Heart right ventricle (tissue), 16 donors: Measurements from ENCODE around the gene MAP7D1. TPM values are rescaled to one million over a fixed set of nuclear protein-coding genes. Genes with fewer than 3 reads are reported as not detected.

Source experiments
- ATAC-seq, 8 donors: fragments of 200-7000 bp; cut with Tn5 transposase; one replicate each; pipeline ENCODE4 v1.9.1; 2020; ENCODE audit warnings: mild to moderate bottlenecking in 8 of 8, moderate library complexity in 8 of 8, moderate number of reproducible peaks in 1 of 8
- DNase-seq, 2 donors: peaks; one replicate each; pipeline ENCODE4 v3.0.0-alpha.2; 2020
- H3K27ac ChIP-seq, 10 donors: fragments of 200-600 bp; sonication (generic) in 2 of 10; one replicate each; pipeline versions ENCODE4 v1.5.0 to v1.8.0; 2020 to 2022; ENCODE audit warnings: mild to moderate bottlenecking in 3 of 10
- H3K27me3 ChIP-seq, 7 donors: fragments of 200-600 bp; one replicate each; pipeline ENCODE4 v1.8.0; 2021 to 2022; ENCODE audit warnings: mild to moderate bottlenecking in 2 of 7
- H3K36me3 ChIP-seq, 9 donors: fragments of 200-600 bp; sonication (generic) in 1 of 9; one replicate each; pipeline versions ENCODE4 v1.5.0 to v1.8.0; 2020 to 2022; ENCODE audit warnings: mild to moderate bottlenecking in 2 of 9
- H3K4me1 ChIP-seq, 9 donors: fragments of 200-600 bp; sonication (generic) in 1 of 9; one replicate each; pipeline versions ENCODE4 v1.5.0 to v1.8.0; 2020 to 2022; ENCODE audit warnings: mild to moderate bottlenecking in 4 of 9
- H3K4me3 ChIP-seq, 10 donors: fragments of 200-600 bp; sonication (generic) in 2 of 10; one replicate each; pipeline versions ENCODE4 v1.5.0 to v1.8.0; 2020 to 2022; ENCODE audit warnings: mild to moderate bottlenecking in 7 of 10, moderate library complexity in 2 of 10
- H3K9me3 ChIP-seq, 11 donors: fragments of 200-600 bp in 10 of 11; sonication (generic) in 2 of 11; one replicate each; pipeline versions ENCODE4 v1.5.0 to v1.8.0; 2013 to 2022; ENCODE audit warnings: mild to moderate bottlenecking in 2 of 11, control low read depth in 1 of 11, moderate library complexity in 1 of 11
- WGBS, 2 donors: extraction: QIAGEN DNeasy Blood & Tissue Kit; methylation state at CpG; one replicate each; pipeline ENCODE4 v1.1.7; 2013; ENCODE audit warnings: inconsistent platforms in 1 of 2; 5-methylcytosine and 5-hydroxymethylcytosine counted together
- intact Hi-C, 10 donors: fragments of 100-400 bp; cut with DNase I; formaldehyde crosslinking; loops; one replicate each; pipeline versions ENCODE4 v1.11.1 to v1.14.2; 2022
- polyA plus RNA-seq, 2 donors: library from polyadenylated mRNA; stranded (reverse); fragments of 200-250 nt; gene quantifications; one replicate each; pipeline ENCODE4 v1.2.3, GENCODE V29; 2013
- total RNA-seq, 10 donors: library from RNA; stranded (reverse); fragmentation: NEBNext Ultra II Directional in 3 of 10; extraction: Animal tissue kit (Norgen Biotek cat#: 25700) in 3 of 10; gene quantifications; one replicate each; pipeline versions ENCODE4 v1.2.1 to v1.2.4, GENCODE V29; 2021 to 2023
- TF ChIP-seq, protein P1 (sequence below), 9 donors: fragments of 200-600 bp; sonication (generic) in 2 of 9; IDR thresholded peaks; one replicate each; pipeline versions ENCODE4 v1.5.0 to v1.8.0; 2021 to 2022; ENCODE audit warnings: antibody characterized with exemption in 9 of 9, mild to moderate bottlenecking in 5 of 9, moderate library complexity in 1 of 9
- donor health status: Arrhythmogenic right ventricular cardiomyopathy.
- donor health status: ischemic (EF 13 %, LVEDD 7.1; RV severe dilation, severe dysfunction).
- donor health status: healthy with polysubstance abuse.
- donor health status: DM: no; HTN: yes; CAD: no.
- donor health status: DM: no; HTN: no; CAD: no.
- donor health status: ischemic (EF 25% LVEDD 6.9; RV normal size, moderate dysfunction).
- donor health status: ischemic (EF 25% LVEDD 5.7; RV mildly dilated, moderate dysfunction).
- donor health status: healthy.
- donor health status: DM: yes; HTN: yes; CAD: no.
- donor health status: Ischemic cardiomyopathy.
- donor health status: ischemic (EF 35%, LVEDD 5.7; RV mildly dilated, moderate dysfunction).
- donor health status: nonischemic (EF 11% LVEDD 7.7; RV severe dilation, severe dysfunction).
- donor health status: DM: yes; HTN: yes; CAD: no.
- donor health status: PGD.
- donor health status: ischemic (EF 29% LVEDD 5.4; RV normal size, mild dysfunction).
- donor health status: nonischemic (EF 23%, LVEDD 6.1; RV moderate dilation, normal function).

Gene MAP7D1
- total and polyA plus RNA-seq, 12 donors: 176 to 364 (median 320) TPM

DNA sequence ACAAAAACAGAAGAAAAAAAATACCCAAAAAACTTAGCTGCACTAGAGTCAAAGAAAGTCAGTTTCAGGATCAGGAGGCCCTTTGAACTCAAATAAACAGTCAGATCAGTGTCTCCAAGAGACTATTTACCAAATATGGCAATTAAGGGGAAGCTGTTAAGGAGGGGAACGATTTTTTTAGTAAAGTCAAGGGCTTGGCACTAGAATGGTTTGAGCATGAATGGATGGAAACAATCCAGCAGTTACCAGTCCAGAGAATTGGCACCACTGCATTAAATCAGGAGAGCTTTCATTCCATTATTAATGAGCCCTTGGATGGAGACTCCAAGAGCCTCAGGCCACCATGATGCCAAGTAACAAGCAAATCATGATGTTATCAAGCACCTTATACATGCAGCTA lies 13.8 kb upstream of the MAP7D1 start:
- Histone ChIP-seq H3K4me3 (no peak overlapping the region), H3K36me3 (peaks cover 0 to 38% (median 19%) of the 10 kb centered on the region in 9 donors), H3K27ac (peak overlapping the region in 2 of 10 donors; percentile 20 to 48), H3K9me3 (no peaks in the 10 kb centered on the region), H3K4me1 (peaks cover 3 to 46% (median 33%) of the 10 kb centered on the region in 9 donors), H3K27me3 (no peaks in the 10 kb centered on the region)
- TF ChIP-seq, protein P1, sequence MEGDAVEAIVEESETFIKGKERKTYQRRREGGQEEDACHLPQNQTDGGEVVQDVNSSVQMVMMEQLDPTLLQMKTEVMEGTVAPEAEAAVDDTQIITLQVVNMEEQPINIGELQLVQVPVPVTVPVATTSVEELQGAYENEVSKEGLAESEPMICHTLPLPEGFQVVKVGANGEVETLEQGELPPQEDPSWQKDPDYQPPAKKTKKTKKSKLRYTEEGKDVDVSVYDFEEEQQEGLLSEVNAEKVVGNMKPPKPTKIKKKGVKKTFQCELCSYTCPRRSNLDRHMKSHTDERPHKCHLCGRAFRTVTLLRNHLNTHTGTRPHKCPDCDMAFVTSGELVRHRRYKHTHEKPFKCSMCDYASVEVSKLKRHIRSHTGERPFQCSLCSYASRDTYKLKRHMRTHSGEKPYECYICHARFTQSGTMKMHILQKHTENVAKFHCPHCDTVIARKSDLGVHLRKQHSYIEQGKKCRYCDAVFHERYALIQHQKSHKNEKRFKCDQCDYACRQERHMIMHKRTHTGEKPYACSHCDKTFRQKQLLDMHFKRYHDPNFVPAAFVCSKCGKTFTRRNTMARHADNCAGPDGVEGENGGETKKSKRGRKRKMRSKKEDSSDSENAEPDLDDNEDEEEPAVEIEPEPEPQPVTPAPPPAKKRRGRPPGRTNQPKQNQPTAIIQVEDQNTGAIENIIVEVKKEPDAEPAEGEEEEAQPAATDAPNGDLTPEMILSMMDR (IDR thresholded peaks at IDR 0.05): no peak
- intact Hi-C loops: loop anchor here in 4 of 10 donors (10.0 kb wide), 4 partner anchors 143 to 283 kb away; partner anchors contain the start of gene STK40 (in 1 of the 4)
- DNase-seq (no peak), ATAC-seq (peak in 4 of 8 donors; percentile 16 to 60 (median 24))
- WGBS, 2 donors: 26 to 28% methylated on average over 1 of the region's 1 CpG

DNA sequence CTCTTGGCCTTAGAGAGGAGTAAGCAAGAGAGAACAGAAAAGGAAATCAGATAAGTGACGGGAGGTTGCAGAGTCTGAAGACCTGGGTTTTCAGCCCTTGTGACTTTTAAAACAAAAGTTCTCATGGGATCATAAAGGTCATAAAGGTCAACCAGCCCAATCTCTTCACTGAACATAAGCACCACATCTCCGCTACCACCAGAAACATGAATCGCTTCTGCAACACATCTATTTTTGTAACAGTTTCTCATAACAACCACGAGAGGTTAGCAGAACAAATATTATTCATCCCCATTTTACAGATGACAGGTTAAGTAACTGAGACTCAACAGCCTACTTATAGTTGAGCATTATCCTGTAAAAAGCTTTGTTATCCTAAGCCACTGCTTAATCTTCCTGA lies 12.5 kb upstream of the MAP7D1 start:
- intact Hi-C loops: loop anchor here in 4 of 10 donors (10.0 kb wide), 4 partner anchors 141 to 281 kb away; partner anchors contain the start of gene STK40 (in 1 of the 4)
- DNase-seq (no peak), ATAC-seq (no peak)
- Histone ChIP-seq H3K36me3 (peaks cover 0 to 26% (median 11%) of the 10 kb centered on the region in 9 donors), H3K9me3 (no peaks in the 10 kb centered on the region), H3K4me3 (no peak overlapping the region), H3K4me1 (peaks cover 3 to 50% (median 32%) of the 10 kb centered on the region in 9 donors), H3K27me3 (no peaks in the 10 kb centered on the region), H3K27ac (no peak overlapping the region)
- TF ChIP-seq, protein P1 (IDR thresholded peaks at IDR 0.05): no peak
- WGBS, 2 donors: 80 to 84% methylated on average over 4 of the region's 4 CpGs

DNA sequence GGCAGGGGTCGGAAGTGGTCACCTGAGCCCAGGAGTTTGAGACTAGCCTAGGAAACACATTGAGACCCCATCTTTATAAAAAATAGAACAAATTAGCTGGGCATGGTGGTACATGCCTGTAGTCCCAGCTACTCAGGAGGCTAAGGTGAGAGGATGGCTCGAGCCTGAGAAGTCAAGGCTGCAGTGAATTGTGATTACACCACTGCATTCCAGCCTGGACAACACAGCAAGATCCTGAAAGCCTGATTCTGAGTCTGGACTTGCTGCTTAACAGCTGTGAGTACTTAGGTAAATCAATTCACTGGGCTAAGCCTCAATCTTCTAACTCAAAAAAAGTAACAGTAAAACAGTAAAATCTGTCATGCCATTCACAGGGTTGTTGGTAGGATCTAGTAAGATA lies 11.5 kb upstream of the MAP7D1 start:
- no peak for ATAC-seq
- no peaks in the 10 kb centered on the region for H3K27me3 ChIP-seq
- TF ChIP-seq, protein P1 (IDR thresholded peaks at IDR 0.05): no peak
- H3K4me1 ChIP-seq: peaks cover 3 to 54% (median 37%) of the 10 kb centered on the region in 9 donors
- DNase-seq: no peak
- no peak overlapping the region for H3K27ac ChIP-seq
- peaks cover 0 to 16% (median 5%) of the 10 kb centered on the region in 9 donors for H3K36me3 ChIP-seq
- H3K4me3 ChIP-seq: no peak overlapping the region
- H3K9me3 ChIP-seq: no peaks in the 10 kb centered on the region
- 94 to 97% methylated on average over 2 of the region's 2 CpGs for WGBS, 2 donors
- intact Hi-C loops: loop anchor here in 4 of 10 donors (10.0 kb wide), 4 partner anchors 140 to 280 kb away; partner anchors contain the start of gene STK40 (in 1 of the 4)

DNA sequence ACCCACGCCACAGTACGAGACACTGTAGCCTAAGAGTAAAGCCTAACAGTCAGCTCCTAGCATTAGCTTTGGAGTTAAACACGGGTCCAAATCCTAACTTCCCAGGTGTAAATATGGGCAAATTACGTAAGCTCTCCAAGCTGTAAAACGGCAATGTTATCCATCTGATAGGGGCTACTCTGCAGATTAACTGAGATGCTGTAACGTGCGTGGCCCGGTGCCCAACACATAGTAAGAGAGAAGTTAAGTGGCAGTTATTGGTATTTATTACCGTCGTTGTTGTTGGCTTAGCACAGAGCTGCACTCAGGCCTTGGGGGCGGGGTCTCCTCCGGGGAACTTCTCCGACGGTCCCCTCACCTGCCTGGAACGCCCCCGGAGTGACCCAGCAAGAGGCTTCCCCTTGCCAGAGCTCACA lies 7.1 kb upstream of the MAP7D1 start:
- Histone ChIP-seq H3K9me3 (no peaks in the 10 kb centered on the region), H3K4me3 (peak overlapping the region; percentile 59 to 87 (median 78)), H3K4me1 (peaks cover 18 to 62% (median 50%) of the 10 kb centered on the region in 9 donors), H3K27ac (peak overlapping the region; percentile 63 to 100 (median 88)), H3K27me3 (no peaks in the 10 kb centered on the region), H3K36me3 (peaks cover 0 to 8% (median 0%) of the 10 kb centered on the region in 9 donors)
- DNase-seq (no peak), ATAC-seq (no peak)
- intact Hi-C loops: loop anchor here in 9 of 10 donors (1.0 to 10.0 kb wide), 11 partner anchors 39 to 276 kb away; partner anchors contain the start of genes STK40 (in 1 of the 9) and THRAP3 (in 1 of the 9)
- WGBS, 2 donors: 1 to 2% methylated on average over 16 of the region's 16 CpGs
- TF ChIP-seq, protein P1 (IDR thresholded peaks at IDR 0.05): no peak
